Mesothelial cell of epicardium (in vitro differentiated cells): ENCODE results near the gene XYLT1. TPM values are rescaled to one million over a fixed set of nuclear protein-coding genes. Genes with fewer than 3 reads are reported as not detected.

ENCODE experiments used
- DNase-seq, 2 experiments: peaks; one replicate each; pipeline ENCODE4 v3.0.0; 2021; ENCODE audit warnings: low spot score in 2 of 2; ENCODE audit not compliant: unreplicated experiment in 2 of 2
- H3K27ac Mint-ChIP-seq: 2 replicates; pipeline ENCODE4 v1.8.0; 2021; ENCODE audit warnings: mixed read lengths
- H3K27me3 Mint-ChIP-seq: 2 replicates; pipeline ENCODE4 v1.8.0; 2021; ENCODE audit warnings: low read depth, mixed read lengths
- H3K36me3 Mint-ChIP-seq: 2 replicates; pipeline ENCODE4 v1.8.0; 2021; ENCODE audit warnings: mixed read lengths
- H3K4me1 Mint-ChIP-seq: 2 replicates; pipeline ENCODE4 v1.8.0; 2021; ENCODE audit warnings: mixed read lengths
- H3K4me3 Mint-ChIP-seq: 2 replicates; pipeline ENCODE4 v1.8.0; 2021; ENCODE audit warnings: mild to moderate bottlenecking, moderate library complexity, mixed read lengths
- H3K9me3 Mint-ChIP-seq: 2 replicates; pipeline ENCODE4 v1.8.0; 2021; ENCODE audit warnings: mixed read lengths
- total RNA-seq: library from RNA; stranded (reverse); gene quantifications from 3 replicates; pipeline ENCODE4 v1.2.1, GENCODE V29; 2021
- TF ChIP-seq, protein P1 (sequence below): fragments of 200-600 bp; sonication (generic); IDR thresholded peaks from one replicate; pipeline ENCODE4 v1.5.0; 2021; ENCODE audit warnings: antibody characterized with exemption; ENCODE audit not compliant: unreplicated experiment

Gene XYLT1
- total RNA-seq, 1 donor from 2014 or later = 15.2 TPM

- Mint-ChIP-seq H3K4me1 (peaks cover 9% of the 10 kb centered on the region), H3K4me3 (no peak overlapping the region), H3K36me3 (no peaks in the 10 kb centered on the region), H3K27ac (no peak overlapping the region), H3K9me3 (peaks cover 3% of the 10 kb centered on the region), H3K27me3 (no peaks in the 10 kb centered on the region)
- no peak for DNase-seq
- TF ChIP-seq, protein P1, sequence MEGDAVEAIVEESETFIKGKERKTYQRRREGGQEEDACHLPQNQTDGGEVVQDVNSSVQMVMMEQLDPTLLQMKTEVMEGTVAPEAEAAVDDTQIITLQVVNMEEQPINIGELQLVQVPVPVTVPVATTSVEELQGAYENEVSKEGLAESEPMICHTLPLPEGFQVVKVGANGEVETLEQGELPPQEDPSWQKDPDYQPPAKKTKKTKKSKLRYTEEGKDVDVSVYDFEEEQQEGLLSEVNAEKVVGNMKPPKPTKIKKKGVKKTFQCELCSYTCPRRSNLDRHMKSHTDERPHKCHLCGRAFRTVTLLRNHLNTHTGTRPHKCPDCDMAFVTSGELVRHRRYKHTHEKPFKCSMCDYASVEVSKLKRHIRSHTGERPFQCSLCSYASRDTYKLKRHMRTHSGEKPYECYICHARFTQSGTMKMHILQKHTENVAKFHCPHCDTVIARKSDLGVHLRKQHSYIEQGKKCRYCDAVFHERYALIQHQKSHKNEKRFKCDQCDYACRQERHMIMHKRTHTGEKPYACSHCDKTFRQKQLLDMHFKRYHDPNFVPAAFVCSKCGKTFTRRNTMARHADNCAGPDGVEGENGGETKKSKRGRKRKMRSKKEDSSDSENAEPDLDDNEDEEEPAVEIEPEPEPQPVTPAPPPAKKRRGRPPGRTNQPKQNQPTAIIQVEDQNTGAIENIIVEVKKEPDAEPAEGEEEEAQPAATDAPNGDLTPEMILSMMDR = no peak
Measured at GRCh38 chr16:17318238-17318637, 152.5 kb downstream of the XYLT1 start.

DNA sequence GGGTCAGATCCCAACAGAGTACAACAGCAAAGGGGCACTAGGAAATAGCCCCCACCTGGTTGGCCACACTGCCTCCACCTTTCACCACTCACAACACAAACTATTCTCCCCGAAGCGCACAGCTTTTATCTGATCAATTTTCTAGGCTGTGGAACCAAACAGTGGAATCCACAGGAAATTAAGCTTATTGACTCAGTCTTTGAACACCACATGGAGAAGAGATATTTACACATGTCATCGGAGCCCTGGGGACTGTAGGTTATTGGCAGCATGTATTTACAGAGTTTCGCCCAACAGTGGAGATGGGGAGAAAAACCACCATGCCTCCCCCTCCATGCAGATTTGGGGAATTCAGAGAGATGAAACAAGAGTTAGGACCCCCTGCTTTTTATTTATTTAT, 154.8 kb downstream of the XYLT1 start:
- H3K27me3 Mint-ChIP-seq = no peaks in the 10 kb centered on the region
- H3K4me1 Mint-ChIP-seq = peaks cover 20% of the 10 kb centered on the region

DNA sequence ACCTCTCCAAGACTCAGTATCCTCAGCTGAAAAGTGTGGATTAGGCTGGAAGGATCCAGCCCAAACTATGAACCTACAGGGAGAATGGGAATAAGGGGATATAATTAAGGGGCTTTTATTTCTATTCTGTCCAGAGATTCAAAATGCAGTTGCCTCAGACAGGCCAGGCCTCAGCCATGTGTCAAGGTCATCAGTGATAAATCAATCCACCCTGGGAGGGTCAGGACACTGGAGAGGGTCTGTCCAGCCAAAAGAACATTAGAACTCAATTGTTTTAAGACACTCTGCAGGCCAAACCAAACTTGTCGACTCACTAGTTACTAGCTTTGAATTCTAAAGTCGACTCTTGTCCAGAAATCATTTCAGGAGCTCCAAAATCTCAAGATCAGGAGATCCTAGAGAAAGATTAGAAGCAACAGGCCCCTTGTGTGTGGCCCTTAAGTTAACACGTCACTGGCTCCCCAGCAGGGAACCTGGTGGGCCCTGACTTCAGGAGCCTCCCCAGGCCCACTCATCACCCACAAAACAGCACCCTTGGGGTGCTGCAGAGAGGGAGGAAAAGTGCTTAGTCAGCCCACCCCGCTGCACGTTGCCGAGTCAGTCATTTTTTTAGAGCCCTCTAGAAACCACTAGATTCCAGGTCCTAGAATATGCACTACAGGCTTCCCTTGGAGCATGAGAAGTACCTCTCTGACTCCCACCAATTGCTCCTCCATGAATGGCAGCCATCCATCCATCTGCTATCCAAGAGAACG, 156.8 kb downstream of the XYLT1 start:
- TF ChIP-seq, protein P1 = no peak
- no peaks in the 10 kb centered on the region for H3K36me3 Mint-ChIP-seq
- no peak overlapping the region for H3K4me3 Mint-ChIP-seq
- peaks cover 20% of the 10 kb centered on the region for H3K4me1 Mint-ChIP-seq
- peaks cover 3% of the 10 kb centered on the region for H3K9me3 Mint-ChIP-seq
- no peak for DNase-seq
- H3K27ac Mint-ChIP-seq = peak overlapping the region; percentile 91
- H3K27me3 Mint-ChIP-seq = no peaks in the 10 kb centered on the region

More for the DNA sequence above, 154.8 kb downstream of the XYLT1 start:
- Mint-ChIP-seq H3K27ac (no peak overlapping the region), H3K4me3 (no peak overlapping the region), H3K9me3 (peaks cover 3% of the 10 kb centered on the region), H3K36me3 (no peaks in the 10 kb centered on the region)
- TF ChIP-seq, protein P1 = no peak
- DNase-seq = no peak

DNA sequence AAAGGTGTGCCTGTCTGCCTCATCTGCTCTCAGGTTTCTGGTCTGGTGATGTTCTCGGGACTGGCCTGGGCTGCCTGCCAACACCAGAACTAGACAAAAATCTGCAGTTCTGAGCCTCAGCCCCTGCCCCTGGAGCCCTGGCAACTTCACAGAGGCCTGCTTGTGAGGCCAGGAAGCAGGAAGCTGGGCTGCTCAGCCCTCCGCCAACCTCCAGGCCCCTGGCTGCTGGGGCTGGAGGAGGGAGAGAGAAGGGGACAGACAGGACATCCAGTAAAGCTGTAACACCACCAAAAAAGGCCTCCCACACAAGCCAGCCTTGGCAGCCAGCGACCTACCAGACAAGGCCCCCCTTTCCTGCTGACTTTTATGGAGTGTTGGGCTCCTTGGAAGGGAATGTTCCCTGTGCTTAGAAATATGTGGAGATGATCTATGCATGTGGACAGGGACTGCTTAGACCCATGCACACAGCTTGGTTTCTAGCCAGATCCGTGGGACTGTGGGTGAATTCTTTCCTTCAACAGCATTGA, 157.6 kb downstream of the XYLT1 start:
- peak; percentile 25 to 60 for DNase-seq
- H3K9me3 Mint-ChIP-seq = peaks cover 3% of the 10 kb centered on the region
- TF ChIP-seq, protein P1 = no peak

DNA sequence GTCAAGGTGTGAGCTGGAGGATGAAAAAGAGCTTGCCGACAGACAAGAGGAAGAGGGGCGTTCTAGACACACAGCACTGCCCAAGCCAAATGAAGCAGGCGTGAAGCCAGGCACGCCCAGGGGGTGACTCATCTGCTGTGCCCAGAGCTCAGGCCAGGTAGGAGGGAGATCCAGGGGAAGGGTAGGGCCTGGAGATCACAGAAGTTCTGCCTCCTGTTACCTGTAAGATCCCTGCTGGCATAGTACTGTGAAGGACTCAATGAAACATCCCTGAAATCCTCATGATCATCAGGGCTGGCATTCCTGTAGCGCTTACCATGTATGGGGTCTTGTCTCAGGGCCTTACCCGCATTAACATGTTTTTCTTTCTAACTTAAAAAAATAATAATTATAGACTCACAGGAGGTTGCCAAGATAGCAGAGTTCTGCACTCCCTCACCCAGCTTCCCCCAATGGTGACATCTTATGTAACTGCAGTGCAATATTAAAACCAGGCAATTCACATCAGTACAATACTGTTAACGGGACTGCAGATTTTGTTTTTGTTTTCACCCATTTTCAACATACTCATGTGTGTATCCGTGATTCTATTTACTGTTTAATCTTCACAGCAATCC, 158.6 kb downstream of the XYLT1 start:
- no peaks in the 10 kb centered on the region for H3K27me3 Mint-ChIP-seq
- no peak for DNase-seq
- peaks cover 20% of the 10 kb centered on the region for H3K4me1 Mint-ChIP-seq
- TF ChIP-seq, protein P1 = no peak
- no peak overlapping the region for H3K4me3 Mint-ChIP-seq
- H3K9me3 Mint-ChIP-seq = peaks cover 3% of the 10 kb centered on the region
- peak overlapping the region; percentile 91 for H3K27ac Mint-ChIP-seq
- H3K36me3 Mint-ChIP-seq = no peaks in the 10 kb centered on the region

More for the DNA sequence above, 157.6 kb downstream of the XYLT1 start:
- Mint-ChIP-seq H3K27me3 (no peaks in the 10 kb centered on the region), H3K4me1 (peaks cover 20% of the 10 kb centered on the region), H3K36me3 (no peaks in the 10 kb centered on the region), H3K4me3 (no peak overlapping the region), H3K27ac (peak overlapping the region; percentile 91)
